H1 (cell line): Measurements from ENCODE around the gene HDAC7.

Experiments
- KDM1A ChIP-seq: fragments of 200-600, 300-600 bp; sonication (generic); IDR thresholded peaks from 2 replicates; pipeline ENCODE4 v1.7.1; 2016; ENCODE audit warnings: mild to moderate bottlenecking, low read length, borderline replicate concordance
- POLR2A ChIP-seq, 2 experiments: IDR thresholded peaks; 1 replicate in 1 of 2; 2 replicates in 1 of 2; pipeline ENCODE4 v1.6.1; 2011; ENCODE audit warnings: low read depth in 2 of 2, low read length in 2 of 2, mild to moderate bottlenecking in 2 of 2; ENCODE audit errors: control extremely low read depth in 1 of 2
- TF ChIP-seq, protein P1 (sequence below), 3 experiments: IDR thresholded peaks; 1 replicate in 2 of 3; 2 replicates in 1 of 3; pipeline versions ENCODE4 v1.5.1 to v1.6.1; 2011; ENCODE audit warnings: low read length in 3 of 3, mild to moderate bottlenecking in 3 of 3, inconsistent platforms in 2 of 3, low read depth in 1 of 3, moderate library complexity in 1 of 3; ENCODE audit not compliant: insufficient read depth in 1 of 3; ENCODE audit errors: control extremely low read depth in 1 of 3

DNA sequence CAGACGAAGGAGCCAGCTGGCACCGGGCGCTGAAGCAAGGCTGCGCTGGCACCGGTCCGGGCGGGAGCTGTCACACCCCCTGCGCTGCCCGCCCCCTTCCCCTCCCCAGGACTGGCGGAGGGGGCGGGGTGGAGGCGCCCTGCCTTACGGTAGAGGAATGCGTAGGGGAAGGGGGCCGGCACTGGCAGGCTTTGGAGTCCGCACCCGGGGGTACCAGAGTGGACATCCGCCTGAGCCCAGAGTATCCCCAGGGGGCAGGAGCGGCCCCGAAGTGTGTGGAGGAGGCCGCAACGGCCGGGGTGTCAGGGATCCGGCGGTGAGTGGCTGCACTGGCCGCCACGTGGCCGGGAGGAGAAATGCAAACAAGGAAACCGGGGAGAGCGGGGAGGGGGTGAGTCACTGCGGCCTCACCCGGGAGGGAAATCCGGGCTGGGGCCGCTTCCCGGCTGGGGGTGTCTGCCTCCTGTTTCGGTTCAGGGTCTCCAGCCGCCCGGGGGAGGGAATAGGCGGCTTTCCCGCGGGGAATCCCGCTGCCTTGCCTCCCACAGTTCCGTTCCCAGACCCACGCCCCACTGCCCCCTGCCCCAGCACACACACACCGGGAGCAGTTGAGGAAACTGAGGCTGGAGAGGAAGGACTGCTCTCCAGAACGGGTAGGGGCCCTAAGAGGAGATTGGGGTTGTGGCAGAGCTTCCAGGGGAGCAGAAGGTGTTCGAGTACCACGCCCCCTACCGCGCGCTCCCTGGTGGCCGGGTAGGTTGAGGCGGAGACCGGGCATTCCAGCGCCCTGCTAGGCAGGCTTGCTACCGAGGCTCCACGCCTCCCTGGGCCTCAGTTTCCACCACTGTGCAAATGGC is 60.6 kb downstream of the HDAC7 start, which contains the start of gene RAPGEF3:
- TF ChIP-seq, protein P1, sequence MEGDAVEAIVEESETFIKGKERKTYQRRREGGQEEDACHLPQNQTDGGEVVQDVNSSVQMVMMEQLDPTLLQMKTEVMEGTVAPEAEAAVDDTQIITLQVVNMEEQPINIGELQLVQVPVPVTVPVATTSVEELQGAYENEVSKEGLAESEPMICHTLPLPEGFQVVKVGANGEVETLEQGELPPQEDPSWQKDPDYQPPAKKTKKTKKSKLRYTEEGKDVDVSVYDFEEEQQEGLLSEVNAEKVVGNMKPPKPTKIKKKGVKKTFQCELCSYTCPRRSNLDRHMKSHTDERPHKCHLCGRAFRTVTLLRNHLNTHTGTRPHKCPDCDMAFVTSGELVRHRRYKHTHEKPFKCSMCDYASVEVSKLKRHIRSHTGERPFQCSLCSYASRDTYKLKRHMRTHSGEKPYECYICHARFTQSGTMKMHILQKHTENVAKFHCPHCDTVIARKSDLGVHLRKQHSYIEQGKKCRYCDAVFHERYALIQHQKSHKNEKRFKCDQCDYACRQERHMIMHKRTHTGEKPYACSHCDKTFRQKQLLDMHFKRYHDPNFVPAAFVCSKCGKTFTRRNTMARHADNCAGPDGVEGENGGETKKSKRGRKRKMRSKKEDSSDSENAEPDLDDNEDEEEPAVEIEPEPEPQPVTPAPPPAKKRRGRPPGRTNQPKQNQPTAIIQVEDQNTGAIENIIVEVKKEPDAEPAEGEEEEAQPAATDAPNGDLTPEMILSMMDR (IDR thresholded peaks at IDR 0.05; ENCODE audit: control extremely low read depth in 1 of 3, insufficient read depth in 1 of 3, low read depth in 1 of 3, low read length in 3 of 3) = peak; percentile 46 to 60 (median 49); a peak in 3 of 4 replicates
- TF ChIP-seq KDM1A (no peak), POLR2A (IDR thresholded peaks at IDR 0.05; ENCODE audit: control extremely low read depth in 1 of 2, low read depth in 2 of 2, low read length in 2 of 2) (no peak; a peak in 1 of 3 replicates)
